Erythroblast (primary cell): ENCODE measurements around the gene HIRA.

Source experiments
- GATA1 ChIP-seq: IDR thresholded peaks from 2 replicates; pipeline ENCODE4 v1.6.1; 2011; ENCODE audit warnings: low read depth, mild to moderate bottlenecking, control low read depth, low read length, moderate library complexity
- POLR2A ChIP-seq: IDR thresholded peaks from 2 replicates; pipeline ENCODE4 v1.6.1; 2011; ENCODE audit warnings: mild to moderate bottlenecking, low read length

- TF ChIP-seq POLR2A, result no peak
- no peak for TF ChIP-seq GATA1
Measured at GRCh38 chr22:19464975-19465374, 33.4 kb upstream of the HIRA start.
